MM.1S (cell line): ENCODE measurements around the gene EDEM3.

Experiments used
- CTCF ChIP-seq: fragments of 300-600 bp; sonication (generic); IDR thresholded peaks from 2 replicates; pipeline ENCODE4 v1.5.1; 2016; ENCODE audit warnings: antibody characterized with exemption, low read length, mixed read lengths
- EZH2 ChIP-seq: fragments of 300-600 bp; sonication (generic); optimal IDR thresholded peaks from 2 replicates; pipeline ENCODE3; 2017; ENCODE audit warnings: low read depth, mild to moderate bottlenecking, antibody characterized with exemption, low read length, mixed read lengths
- EZH2phosphoT487 ChIP-seq: fragments of 300-600 bp; sonication (generic); IDR thresholded peaks from 2 replicates; pipeline ENCODE4 v1.6.1; 2018; ENCODE audit warnings: antibody characterized with exemption, low read length

GRCh38 chr1:184640505-184640904, 114.2 kb downstream of the EDEM3 start:
- TF ChIP-seq EZH2, result no peak
- no peak for TF ChIP-seq CTCF
- no peak for TF ChIP-seq EZH2phosphoT487
